Calu3 (cell line): ENCODE measurements around the gene CHAF1A. TPM values are rescaled to one million over a fixed set of nuclear protein-coding genes. Genes with fewer than 3 reads are reported as not detected.

Source experiments
- BruUV-seq: library from RNA; stranded (reverse); fragments of 400-500 nt; replicated peaks from 2 replicates; lab custom pipeline; 2021; lab: Mats Ljungman, UMichigan
- CTCF ChIA-PET: fragments of 300-600 bp; sonication (Branson Sonifier 250); formaldehyde crosslinking; loops from one replicate; lab custom pipeline; 2022; ENCODE audit warnings: antibody characterized with exemption; lab: Charles Lee
- DNase-seq: peaks from one replicate; pipeline ENCODE4 v3.0.0; 2022
- H3K27ac Mint-ChIP-seq: one replicate; pipeline ENCODE4 v1.8.0; 2022; ENCODE audit warnings: mixed read lengths; ENCODE audit not compliant: unreplicated experiment
- H3K27me3 Mint-ChIP-seq: one replicate; pipeline ENCODE4 v1.8.0; 2022; ENCODE audit warnings: mixed read lengths; ENCODE audit not compliant: unreplicated experiment
- H3K36me3 Mint-ChIP-seq: one replicate; pipeline ENCODE4 v1.8.0; 2022; ENCODE audit warnings: mild to moderate bottlenecking, moderate library complexity, mixed read lengths; ENCODE audit not compliant: insufficient read depth, unreplicated experiment
- H3K4me1 Mint-ChIP-seq: one replicate; pipeline ENCODE4 v1.8.0; 2022; ENCODE audit warnings: mild to moderate bottlenecking, low read depth, mixed read lengths; ENCODE audit not compliant: unreplicated experiment
- H3K4me3 Mint-ChIP-seq: one replicate; pipeline ENCODE4 v1.8.0; 2022; ENCODE audit warnings: mild to moderate bottlenecking, low read depth, moderate library complexity, mixed read lengths; ENCODE audit not compliant: unreplicated experiment
- H3K9me3 Mint-ChIP-seq: one replicate; pipeline ENCODE4 v1.8.0; 2022; ENCODE audit warnings: low read depth, mixed read lengths; ENCODE audit not compliant: unreplicated experiment
- intact Hi-C: fragments of 100-400 bp; cut with micrococcal nuclease; formaldehyde crosslinking; loops from one replicate; pipeline ENCODE4 v1.10.0; 2022; ENCODE audit not compliant: unreplicated experiment
- total RNA-seq: library from RNA; stranded (reverse); gene quantifications from 2 replicates; pipeline ENCODE4 v1.2.3, GENCODE V29; 2022
- TF ChIP-seq, protein P1 (sequence below): fragments of 200-600 bp; IDR thresholded peaks from one replicate; pipeline ENCODE4 v1.8.0; 2022; ENCODE audit warnings: antibody characterized with exemption; ENCODE audit not compliant: unreplicated experiment

Gene CHAF1A
- total RNA-seq, 1 experiment from 2014 or later = 43.3 TPM

- TF ChIP-seq, protein P1, sequence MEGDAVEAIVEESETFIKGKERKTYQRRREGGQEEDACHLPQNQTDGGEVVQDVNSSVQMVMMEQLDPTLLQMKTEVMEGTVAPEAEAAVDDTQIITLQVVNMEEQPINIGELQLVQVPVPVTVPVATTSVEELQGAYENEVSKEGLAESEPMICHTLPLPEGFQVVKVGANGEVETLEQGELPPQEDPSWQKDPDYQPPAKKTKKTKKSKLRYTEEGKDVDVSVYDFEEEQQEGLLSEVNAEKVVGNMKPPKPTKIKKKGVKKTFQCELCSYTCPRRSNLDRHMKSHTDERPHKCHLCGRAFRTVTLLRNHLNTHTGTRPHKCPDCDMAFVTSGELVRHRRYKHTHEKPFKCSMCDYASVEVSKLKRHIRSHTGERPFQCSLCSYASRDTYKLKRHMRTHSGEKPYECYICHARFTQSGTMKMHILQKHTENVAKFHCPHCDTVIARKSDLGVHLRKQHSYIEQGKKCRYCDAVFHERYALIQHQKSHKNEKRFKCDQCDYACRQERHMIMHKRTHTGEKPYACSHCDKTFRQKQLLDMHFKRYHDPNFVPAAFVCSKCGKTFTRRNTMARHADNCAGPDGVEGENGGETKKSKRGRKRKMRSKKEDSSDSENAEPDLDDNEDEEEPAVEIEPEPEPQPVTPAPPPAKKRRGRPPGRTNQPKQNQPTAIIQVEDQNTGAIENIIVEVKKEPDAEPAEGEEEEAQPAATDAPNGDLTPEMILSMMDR = no peak
- Mint-ChIP-seq H3K27me3 (no peaks in the 10 kb centered on the region), H3K36me3 (peaks cover 24% of the 10 kb centered on the region), H3K4me1 (no peaks in the 10 kb centered on the region), H3K27ac (no peak overlapping the region), H3K9me3 (no peaks in the 10 kb centered on the region), H3K4me3 (no peak overlapping the region)
- intact Hi-C loops = no loop called here
- CTCF ChIA-PET = no interaction called here
- no peak for DNase-seq
- no TSS peak for BruUV-seq
Measured at GRCh38 chr19:4477034-4477801, 74.8 kb downstream of the CHAF1A start.

- Mint-ChIP-seq H3K27me3 (no peaks in the 10 kb centered on the region), H3K36me3 (peaks cover 6% of the 10 kb centered on the region), H3K4me1 (no peaks in the 10 kb centered on the region), H3K4me3 (no peak overlapping the region), H3K9me3 (no peaks in the 10 kb centered on the region), H3K27ac (no peak overlapping the region)
- BruUV-seq = no TSS peak
- TF ChIP-seq, protein P1 = no peak
- no peak for DNase-seq
- intact Hi-C loops = no loop called here
- CTCF ChIA-PET = interaction anchor here (0.6 kb wide), 1 partner anchor 297 kb away, joined by 4 read pairs; no protein-coding TSS in a partner anchor
Measured at GRCh38 chr19:4482721-4483364, 80.4 kb downstream of the CHAF1A start.

DNA sequence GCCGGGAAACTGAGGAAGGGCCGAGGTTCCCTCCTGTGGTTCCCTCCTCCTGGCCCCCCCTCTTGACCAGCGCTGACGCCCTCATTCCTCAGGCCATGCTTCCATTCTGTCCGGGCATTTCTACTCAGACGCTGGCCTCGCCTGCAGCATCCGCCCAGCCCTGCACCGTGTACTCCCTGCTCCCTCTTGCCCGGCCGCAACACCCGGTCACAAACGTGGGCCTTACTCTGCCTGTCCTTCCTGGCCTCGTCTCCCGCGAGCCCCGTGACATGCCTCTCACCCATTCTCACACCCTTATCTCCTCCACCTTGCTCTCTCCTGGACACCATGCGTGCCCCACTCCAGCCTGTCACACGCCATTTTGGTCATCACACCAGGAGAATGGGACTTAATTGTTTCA lies 80.9 kb downstream of the CHAF1A start:
- no TSS peak for BruUV-seq
- Mint-ChIP-seq H3K27ac (no peak overlapping the region), H3K9me3 (no peaks in the 10 kb centered on the region), H3K27me3 (no peaks in the 10 kb centered on the region), H3K4me3 (no peak overlapping the region), H3K4me1 (no peaks in the 10 kb centered on the region), H3K36me3 (peaks cover 8% of the 10 kb centered on the region)
- TF ChIP-seq, protein P1 = no peak
- intact Hi-C loops = no loop called here
- CTCF ChIA-PET = interaction anchor here (0.6 kb wide), 1 partner anchor 431 kb away, joined by 3 read pairs; no protein-coding TSS in a partner anchor
- no peak for DNase-seq

GRCh38 chr19:4487572-4487971 lies 85.1 kb downstream of the CHAF1A start:
- Mint-ChIP-seq H3K27me3 (no peaks in the 10 kb centered on the region), H3K9me3 (no peaks in the 10 kb centered on the region), H3K4me1 (no peaks in the 10 kb centered on the region), H3K36me3 (peaks cover 5% of the 10 kb centered on the region), H3K27ac (no peak overlapping the region), H3K4me3 (no peak overlapping the region)
- DNase-seq = no peak
- intact Hi-C loops = no loop called here
- BruUV-seq = no TSS peak
- TF ChIP-seq, protein P1 = no peak
- CTCF ChIA-PET = no interaction called here
